Fibroblast of skin of back (primary cell): Measurements from ENCODE around the gene RIPK1. TPM values are rescaled to one million over a fixed set of nuclear protein-coding genes. Genes with fewer than 3 reads are reported as not detected.
"Not testable (repeated sequence)": the region's sequence is repeated elsewhere in the genome, so short reads cannot be mapped to it uniquely, and the experiment has no call there.

ENCODE experiments used
- DNase-seq: peaks from one replicate; pipeline ENCODE4 v3.0.0-alpha.2; 2013
- polyA plus RNA-seq, 2 experiments: library from polyadenylated mRNA; unstranded; fragments of 120-200 nt; gene quantifications; one replicate each; pipeline ENCODE4 v1.2.1, GENCODE V29; 2013; ENCODE audit not compliant: insufficient read length in 2 of 2

RIPK1 gene
- 19.6 TPM for polyA plus RNA-seq (2013, experiment 1 of 2; ENCODE audit: insufficient read length)
- 17.9 TPM for polyA plus RNA-seq (2013, experiment 2 of 2; ENCODE audit: insufficient read length)

DNA sequence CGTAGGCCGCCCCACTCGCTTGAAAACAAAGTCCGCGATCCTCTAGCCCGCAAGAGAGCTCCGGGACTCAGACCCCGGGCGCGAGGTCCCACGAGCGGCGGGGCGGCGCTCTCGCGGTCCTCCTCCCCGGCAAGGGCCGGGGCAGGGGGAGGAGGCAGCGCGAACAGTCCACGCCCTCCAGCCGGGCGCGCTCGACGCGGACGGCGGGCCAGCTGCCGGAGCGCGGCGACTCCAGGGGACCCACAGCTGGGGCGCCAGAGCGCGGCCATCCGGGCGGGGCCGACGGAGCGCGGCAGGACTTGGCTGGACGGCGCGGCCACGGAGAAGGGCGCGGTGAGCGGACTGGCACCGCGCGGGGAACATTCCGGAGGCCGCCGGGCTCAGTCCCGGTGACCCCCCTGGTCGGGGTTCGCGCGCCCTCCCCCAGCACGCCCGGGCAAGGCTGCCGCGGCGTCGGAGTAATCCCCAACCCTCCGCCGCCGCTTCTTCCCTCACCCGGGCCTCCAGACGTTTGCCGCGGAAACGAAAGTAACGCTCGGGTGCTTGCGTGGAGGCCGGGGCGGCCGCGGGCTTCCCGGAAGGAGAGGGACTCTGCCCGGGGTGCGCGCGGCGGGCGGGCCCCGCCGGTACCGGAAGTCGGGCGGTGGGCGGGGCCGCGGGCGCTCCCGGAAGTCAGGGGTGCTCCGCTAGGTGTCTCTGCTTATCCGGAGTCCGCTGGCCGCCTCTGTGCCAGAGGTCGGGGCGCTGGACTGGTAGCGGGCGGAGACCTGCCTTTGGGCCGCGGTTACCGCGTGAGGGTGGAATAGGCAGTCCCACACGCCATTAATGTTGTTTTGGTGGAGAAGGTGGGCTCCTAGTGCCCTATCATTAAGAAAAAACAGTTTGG lies at the start of gene RIPK1:
Gene RIPK1, plus strand, starts transcription at position 166 of the 886 bp plus-strand sequence. CDS start 8,330 bp downstream, outside the sequence.
- peak; percentile 88 for DNase-seq

DNA sequence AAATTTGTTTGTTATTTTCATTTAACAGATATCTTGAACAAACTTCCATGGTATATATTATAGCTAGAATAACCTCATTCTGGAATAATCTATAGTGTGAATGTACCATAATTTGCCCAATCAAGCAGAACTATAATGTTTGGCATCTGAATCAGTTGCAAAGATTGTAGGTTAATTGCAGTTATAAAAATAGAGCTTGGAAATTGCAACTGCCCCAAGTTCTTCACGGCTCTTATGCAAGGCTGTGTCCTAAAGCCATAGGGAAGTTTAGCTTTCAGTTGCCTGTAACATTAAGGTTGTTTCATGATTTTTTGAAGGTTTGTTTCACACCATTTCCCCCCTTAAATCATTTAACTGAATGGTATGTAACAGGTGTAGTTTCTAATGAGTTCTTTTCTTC lies 49.2 kb upstream of the RIPK1 start:
- DNase-seq, result no peak

DNA sequence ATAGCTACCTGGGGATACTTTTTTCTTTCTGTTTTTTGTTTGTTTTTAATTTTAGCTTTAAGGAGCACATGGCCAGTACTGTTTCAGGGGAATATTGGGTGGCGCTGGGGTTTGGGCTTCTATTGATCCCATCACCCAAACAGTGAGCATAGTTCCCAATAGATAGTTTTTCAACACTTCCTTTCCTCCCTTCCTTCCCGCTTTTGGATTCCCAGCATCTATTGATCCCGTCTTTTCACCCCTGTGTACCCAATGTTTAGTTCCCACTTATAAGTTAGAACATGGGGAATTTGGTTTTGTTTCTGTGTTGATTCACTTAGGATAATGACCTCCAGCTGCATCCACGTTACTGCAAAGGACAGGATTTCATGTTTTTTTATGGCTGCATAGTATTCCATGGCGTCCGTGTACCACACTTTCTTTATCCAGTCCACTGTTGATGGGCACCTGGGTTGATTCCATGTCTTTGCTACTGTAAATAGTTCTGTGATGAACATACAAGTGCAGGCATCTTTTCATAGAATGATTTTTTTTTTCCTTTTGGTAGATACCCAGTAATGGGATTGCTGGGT lies 48.5 kb upstream of the RIPK1 start:
- no peak for DNase-seq

GRCh38 chr6:3020976-3021598 lies 47.2 kb upstream of the RIPK1 start:
- DNase-seq, result not testable (repeated sequence)

DNA sequence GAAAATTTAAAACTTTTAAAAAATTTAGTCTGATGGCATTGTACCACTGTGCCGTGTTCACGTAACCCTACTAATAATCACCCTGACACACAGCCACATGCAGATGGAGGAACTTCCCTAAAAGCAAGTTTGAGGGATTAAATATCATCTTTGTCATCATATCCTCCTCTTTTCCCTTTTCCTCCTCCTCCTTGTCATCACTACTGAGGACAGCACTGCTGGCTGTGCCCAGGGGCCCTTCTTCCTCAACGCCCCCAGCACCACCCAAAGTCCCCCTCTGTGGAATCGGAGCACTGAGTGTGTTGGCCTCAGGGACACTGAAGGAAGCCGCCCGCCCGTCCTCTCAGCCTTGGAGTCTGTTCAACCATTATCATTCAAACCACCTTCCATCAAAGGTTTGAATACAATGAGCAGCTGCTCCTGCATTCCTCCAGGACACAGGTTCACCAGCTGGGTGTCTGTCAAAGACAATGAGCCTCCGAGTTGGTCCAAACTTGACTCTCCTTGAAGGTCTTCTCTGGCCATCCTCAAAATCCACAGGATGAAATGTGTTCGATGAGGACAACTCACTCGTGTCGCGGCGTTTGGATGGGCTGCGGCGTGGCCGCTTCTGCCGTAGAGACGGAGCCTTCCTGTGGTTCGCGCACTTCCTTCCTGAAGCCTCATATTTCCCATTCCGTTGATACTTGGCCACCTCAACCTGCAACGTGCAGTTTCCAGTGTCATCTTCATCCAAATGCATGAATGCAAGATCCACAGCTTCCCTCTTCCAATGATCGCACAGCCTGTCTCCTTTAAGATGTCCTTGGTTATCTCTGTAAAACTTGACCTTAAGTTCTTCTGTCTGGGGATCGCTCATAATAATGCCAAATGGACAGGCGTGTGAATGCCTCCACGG lies 45.3 kb upstream of the RIPK1 start:
- DNase-seq, result no peak

DNA sequence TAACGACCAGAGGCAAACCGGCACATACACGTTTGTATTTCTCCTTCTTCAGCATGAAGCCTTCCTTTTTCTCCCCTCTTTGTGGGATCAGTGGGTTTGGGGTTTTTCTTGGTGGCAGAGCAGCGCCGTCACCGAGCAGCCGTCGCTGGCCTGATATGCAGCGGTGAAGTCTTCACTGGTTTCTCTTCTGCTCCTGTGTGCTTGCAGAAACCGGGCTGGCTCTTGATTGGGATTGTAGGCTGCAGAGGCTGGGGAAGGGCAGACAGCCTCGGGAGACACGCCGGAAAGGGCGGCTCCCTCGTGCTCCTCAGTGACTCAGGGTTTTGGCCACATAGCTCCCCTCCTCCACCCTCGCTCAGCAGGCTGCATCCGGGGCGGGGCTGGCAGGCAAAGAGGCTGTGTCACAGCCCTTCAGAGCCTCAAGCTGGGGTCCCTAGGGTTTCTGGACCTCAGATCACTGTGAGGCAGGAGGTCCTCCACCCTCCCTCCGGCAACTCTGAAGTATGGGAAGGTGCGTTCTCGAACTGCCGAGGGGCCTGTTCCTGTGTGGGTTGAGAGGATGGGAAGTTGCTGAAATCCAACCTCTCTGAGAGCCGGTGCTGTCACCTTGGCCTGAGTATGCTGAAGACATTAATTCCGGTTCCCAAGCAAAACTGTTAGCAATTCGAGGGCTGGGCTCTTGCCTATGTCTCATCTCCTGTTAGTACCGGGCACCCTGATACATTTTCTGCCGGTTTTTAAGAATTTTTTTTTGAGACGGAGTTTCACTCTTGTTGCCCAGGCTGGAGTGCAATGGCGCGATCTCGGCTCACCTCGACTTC lies 44.4 kb upstream of the RIPK1 start:
- DNase-seq, result peak; percentile 97

DNA sequence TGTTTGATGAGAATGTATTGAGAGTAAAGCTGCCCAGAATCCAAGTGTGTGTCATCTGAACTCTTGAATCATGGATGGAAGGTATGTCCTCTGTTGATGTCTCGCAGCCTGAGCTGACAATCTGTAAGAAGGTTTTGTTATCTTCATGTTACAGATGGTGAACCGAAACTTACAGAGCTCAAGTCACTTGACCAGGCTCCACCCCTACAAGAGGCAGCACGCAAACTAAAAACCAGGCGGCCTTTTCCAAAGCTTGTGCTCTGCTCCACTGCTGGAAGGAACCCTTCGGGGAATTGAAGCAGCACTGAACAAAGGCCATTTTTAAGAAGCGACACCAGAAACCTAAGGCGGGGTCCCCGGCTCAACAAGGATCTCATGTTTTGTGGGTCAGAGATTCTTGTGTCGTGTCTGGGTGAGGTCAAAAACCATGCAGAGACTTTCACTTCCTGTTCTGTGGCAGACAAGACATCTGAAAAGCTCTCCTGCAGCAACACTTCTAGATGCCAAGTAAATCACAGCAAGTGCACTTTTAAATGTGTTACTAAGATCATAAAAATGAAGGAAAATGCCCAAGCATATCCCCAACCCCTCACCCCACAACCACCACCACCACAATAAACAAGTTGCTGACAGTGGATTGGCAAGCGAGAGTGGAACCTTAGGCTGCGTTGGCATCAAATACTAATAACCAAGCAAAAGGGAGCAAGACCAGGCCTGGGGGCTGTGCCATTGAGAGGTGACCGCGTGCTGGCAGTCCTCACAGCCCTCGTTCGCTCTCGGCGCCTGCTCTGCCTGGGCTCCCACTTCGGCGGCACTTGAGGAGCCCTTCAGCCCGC lies 41.3 kb upstream of the RIPK1 start:
- peak; percentile 67 for DNase-seq

GRCh38 chr6:3028156-3028555 lies 40.1 kb upstream of the RIPK1 start:
- not testable (repeated sequence) for DNase-seq

DNA sequence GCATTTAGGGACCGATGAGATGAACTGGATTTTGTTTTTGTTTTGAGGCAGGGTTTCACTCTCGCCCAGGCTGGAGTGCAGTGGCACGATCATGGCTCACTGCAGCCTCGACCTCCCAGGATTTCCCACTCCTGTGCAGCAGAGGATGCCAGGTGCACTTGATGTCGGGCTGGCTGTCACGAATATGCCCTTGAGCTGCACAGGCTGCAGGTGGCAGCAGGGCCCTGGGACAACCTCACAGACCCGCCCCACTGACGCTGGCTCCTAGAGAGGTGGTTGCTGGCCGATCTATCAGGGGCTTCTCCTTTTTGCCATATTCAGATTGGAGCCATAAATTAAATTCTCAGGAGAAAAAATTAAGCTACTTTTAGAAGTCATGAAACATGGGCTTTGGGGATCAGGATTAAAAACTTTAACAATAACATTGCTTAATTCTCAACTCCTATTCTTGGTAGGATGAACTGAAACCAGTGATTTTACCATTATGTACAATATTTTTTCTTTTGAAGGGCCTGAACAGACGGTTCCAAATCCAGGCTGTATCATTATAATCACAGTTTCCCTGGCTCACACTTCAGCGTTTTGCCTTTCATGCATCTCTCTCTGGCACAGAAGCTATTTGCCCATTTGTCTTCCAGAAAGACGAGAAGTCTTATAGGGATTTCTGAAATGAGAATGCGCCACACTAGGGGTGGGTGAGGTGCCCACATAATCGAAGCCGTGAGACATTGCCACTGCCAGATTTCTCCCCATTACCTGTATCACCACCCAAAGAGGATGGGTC lies 36.2 kb upstream of the RIPK1 start:
- DNase-seq, result no peak

GRCh38 chr6:3032986-3033385 lies 35.3 kb upstream of the RIPK1 start:
- DNase-seq, result no peak

DNA sequence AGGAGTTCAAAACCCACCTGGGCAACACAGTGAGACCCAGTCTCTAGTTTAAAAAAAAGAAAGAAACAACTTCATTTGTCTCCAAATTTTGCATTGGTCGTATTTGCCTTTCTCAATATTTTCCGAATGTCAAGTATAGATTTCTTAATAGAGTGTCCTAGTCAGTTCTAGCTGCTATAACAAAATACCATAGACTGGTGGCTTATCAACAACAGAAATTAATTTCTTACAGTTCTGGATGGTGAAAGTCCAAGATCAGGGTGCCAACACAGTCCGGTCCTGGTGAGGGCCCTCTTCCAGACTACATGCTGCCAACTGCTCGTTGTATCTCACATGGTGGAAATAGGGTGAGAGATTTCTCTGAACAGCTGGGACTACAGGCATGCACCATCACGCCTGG lies 34.6 kb upstream of the RIPK1 start:
- DNase-seq, result no peak

DNA sequence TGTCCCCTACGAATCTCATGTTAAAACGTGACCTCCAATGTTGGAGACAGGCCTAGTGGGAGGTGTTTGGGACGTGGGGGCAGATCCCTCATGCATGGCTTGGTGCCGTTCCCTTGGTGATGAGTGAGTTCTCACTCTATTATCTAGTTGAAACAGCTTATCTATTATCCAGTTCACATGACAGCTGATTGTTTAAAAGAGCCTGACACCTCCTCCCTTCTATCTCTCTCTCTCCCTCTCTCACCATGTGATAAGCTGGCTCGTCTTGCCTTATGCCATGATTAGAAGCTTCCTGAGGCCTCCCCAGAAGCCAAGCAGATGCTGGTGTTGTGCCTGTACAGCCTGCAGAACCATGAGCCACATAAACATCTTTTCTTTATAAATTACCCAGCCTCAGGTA lies 32.9 kb upstream of the RIPK1 start:
- no peak for DNase-seq

DNA sequence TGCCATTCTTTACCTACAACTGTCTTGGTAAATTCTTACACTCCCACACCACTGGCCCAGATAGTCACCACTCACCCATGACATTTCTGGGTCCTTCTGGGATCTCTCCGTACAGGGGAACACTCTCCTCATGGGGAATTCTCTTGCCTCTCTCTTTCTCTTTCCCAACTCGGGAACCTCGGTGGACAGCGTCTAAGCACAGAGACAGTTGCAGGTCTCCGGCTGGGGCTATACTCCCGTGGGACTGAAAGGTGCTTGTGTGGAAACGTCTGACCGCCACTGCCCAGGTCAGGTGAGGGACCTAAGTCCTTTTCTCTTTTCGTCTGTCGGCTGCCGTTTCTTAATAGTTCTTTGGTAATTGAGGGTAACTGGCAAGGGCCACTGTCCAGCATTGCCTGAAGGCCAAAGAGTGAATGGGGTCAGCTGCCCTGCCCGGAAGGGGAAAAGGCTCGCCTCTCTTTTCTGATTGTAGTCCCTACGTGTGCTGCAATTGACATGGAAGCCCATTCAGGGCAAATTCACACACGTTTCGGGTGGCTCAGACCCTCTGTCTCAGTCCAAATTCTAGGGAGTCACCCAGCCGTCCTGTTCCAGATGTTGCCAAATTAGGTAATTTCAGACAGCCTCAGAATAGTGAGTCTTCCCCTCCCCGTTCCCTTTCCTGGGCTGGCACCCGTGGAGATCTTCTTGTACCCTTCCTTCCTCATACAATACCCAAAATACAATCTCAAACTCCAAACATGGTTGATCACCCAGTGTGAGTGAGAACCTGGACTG lies 31.2 kb upstream of the RIPK1 start:
- no peak for DNase-seq

GRCh38 chr6:3037638-3038365 lies 30.5 kb upstream of the RIPK1 start:
- no peak for DNase-seq

DNA sequence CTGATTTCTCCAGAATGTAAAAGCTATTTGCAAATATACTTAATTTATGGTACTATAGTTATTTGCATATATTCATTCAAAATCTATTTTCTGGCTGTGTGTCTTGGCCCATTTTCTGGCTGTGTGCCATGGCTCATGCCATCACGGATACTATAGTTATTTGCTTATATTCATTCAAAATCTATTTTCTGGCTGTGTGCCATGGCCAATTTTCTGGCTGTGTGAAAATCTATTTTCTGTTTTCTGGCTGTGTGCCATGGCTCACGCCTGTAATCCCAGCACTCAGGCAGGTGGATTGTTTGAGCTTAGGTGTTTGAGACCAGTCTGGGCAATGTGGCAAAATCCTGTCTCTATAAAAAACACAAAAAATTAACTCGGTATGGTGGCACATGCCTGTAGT lies 28.9 kb upstream of the RIPK1 start:
- no peak for DNase-seq

DNA sequence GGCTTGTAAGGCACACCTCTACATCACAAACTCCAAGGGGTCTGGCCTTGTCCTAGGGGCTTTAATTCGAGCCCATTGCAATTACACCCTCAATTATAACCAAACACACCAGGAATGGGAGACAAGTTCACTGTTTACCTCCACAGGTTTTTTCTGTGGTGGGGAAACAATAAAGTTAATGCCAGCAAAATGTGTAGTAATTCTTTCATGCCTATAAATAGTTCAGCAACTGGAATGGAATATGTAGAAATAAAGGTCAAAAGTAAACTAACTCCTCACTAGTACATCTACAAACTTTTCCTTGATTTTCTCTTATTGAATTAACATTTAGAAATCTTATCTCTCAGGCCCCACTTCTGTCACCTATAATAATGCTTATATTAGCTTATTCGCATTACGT lies 27.1 kb upstream of the RIPK1 start:
- no peak for DNase-seq

GRCh38 chr6:3041606-3042005 lies 26.7 kb upstream of the RIPK1 start:
- no peak for DNase-seq

DNA sequence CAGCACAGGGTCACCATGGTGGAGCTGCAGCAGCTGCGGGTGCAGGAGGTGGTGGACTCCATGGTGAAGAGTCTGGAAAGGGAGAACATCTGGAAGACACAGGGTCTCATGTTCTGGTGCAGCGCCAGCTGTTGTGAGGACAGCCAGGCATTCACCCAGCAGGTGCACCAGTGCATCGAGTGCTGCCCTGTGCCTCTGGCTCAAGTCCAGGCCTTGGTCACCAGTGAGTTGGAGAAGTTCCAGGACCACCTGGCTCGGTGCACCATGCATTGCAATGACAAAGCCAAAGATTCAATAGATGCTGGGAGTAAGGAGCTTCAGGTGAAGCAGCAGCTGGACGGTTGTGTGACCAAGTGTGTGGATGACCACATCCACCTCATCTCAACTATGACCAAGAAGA lies 22.9 kb upstream of the RIPK1 start:
- no peak for DNase-seq
